ACHN (cell line): ENCODE measurements around the gene GPR65.

Experiments
- DNase-seq: peaks from one replicate; pipeline ENCODE4 v3.0.0-alpha.2; 2015
- in situ Hi-C: cut with HindIII; loops from 2 replicates; pipeline ENCODE4 v1.10.0; 2017; ENCODE audit warnings: low sequenced_read_pairs, low pct_ligation_motif_present, low pct_unique_long_range_greater_than_20kb

Gene GPR65

DNA sequence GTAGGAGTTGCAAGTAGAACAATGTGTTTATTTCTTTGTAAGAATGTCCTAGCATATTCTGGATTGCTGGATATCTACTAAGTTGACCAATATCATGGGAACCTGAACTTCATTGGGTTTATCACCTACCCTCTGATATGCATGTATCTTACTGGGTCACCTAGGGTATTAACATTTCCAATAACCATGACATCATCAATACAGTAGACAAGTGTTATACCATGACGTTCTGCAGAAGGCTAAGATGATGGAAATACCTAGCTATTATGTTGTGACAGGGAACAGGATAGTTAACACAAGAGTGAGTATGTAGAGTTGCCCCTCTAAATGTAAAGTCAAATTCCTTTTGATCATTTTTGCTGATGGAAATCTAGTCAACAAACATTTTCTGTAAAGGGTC, 26.0 kb downstream of the GPR65 start:
- in situ Hi-C loops: no loop called here
- DNase-seq: no peak

DNA sequence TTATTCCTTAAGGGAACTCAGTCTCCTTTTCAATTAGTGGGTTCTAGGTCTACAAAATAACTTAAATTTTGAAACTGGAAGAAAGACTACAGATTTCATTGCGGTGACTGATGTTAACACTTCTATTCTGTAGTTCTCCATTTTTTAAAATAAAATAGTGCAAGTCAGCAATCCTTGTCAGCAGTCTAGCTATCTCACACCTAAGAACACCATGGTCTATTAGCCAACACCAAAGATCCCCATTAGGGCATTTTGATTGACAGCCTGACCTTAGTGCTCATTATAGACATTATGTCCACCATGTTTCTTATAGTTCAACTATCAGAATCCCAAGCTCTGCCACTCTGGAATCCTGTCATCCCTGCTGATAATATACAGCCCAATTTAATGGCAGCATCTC, 27.4 kb downstream of the GPR65 start:
- no peak for DNase-seq
- in situ Hi-C loops: no loop called here

DNA sequence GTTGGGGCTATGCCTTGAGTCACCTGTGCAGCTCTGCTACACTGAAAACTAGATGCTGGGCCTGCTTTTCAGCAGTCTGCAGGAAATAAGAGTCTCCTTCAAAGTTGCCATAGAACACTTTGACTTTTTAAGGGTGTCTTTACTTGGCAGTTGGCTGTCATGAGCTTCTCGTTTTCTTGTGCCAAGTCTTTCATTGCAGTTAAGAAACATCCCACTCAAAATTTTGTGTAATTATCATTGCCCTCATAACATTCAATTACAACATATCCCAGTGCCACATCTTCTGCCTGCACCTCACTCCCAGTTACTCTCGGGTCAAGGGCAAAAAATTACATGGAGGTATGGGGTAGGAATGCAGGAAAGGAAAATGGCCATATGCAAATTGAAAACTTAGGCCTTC, 29.1 kb downstream of the GPR65 start:
- DNase-seq: no peak
- in situ Hi-C loops: no loop called here

DNA sequence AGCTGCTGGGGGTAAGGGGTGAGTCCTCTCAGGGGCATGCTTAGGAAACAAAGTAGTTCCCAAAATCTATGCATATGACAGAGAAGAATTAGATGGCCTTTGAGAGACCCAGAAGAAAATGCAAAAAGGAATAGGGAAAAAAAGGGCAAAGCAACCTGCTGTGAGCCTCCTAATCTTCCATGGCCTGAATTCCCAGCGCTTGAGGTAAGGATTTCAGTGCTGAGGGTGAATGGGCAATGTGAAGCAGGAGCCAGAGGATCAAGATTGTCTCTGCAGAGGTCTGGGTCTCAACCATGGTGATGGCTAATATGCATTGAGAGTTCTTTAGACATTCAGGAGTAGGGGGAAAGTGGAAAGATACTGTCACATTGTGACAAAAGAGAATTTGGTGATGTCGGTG, 31.5 kb downstream of the GPR65 start:
- DNase-seq: no peak
- in situ Hi-C loops: no loop called here

DNA sequence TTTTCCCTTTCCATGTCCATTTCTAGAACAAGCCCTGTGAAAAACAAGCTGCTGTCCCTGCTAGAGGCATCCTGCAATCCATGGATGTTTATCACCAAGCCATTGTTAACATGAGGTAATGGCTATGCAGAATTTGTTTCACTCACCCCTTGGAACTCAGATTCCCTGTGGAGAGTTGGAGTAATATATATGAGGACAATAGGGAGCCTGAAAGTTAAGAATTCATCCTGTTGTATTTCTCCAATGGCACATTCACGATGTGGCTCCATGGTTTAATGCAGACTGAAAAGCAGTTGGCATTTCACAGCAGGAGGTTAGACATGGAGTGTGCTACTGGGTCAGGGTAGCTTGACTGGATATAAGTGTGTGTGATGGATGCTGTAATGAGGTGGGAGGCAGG, 32.4 kb downstream of the GPR65 start:
- no peak for DNase-seq
- in situ Hi-C loops: no loop called here

DNA sequence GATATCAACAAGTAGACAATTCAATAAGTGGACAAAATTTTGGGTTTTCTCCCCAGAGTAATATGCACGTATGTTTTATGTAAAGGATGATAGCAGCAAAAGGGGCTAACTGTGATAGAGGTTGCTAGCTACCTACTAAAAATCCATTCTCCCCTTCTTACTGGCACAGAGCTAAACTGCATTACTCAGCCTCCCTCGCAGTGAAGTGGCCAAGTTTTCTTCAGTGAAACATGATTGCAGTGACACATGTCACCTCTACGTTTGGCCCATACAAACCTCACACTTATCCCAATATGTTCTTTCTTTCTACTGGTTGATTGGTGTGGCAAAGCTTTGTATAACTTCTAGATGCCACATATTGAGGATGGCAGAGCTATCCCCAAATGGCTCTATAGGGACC, 34.3 kb downstream of the GPR65 start:
- DNase-seq: no peak
- in situ Hi-C loops: no loop called here

DNA sequence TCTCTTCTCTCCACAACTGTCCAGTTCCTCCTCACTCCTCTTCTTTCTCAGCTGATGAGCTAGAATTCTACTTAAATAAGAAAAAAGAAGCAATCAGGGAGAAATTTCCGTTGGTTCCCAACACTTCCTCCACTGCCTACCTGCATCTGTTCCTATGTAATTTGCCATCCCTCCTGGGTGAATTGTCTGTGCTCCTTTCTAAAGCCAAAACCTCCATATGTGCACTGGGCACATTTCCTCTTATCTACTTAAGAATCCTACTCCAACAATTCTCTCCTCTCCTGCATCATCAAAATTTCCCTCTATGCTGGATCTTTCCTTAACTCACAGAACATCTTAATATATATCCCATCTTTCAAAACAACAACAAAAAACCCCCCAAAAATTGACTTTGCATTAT, 35.2 kb downstream of the GPR65 start:
- no peak for DNase-seq
- in situ Hi-C loops: no loop called here

DNA sequence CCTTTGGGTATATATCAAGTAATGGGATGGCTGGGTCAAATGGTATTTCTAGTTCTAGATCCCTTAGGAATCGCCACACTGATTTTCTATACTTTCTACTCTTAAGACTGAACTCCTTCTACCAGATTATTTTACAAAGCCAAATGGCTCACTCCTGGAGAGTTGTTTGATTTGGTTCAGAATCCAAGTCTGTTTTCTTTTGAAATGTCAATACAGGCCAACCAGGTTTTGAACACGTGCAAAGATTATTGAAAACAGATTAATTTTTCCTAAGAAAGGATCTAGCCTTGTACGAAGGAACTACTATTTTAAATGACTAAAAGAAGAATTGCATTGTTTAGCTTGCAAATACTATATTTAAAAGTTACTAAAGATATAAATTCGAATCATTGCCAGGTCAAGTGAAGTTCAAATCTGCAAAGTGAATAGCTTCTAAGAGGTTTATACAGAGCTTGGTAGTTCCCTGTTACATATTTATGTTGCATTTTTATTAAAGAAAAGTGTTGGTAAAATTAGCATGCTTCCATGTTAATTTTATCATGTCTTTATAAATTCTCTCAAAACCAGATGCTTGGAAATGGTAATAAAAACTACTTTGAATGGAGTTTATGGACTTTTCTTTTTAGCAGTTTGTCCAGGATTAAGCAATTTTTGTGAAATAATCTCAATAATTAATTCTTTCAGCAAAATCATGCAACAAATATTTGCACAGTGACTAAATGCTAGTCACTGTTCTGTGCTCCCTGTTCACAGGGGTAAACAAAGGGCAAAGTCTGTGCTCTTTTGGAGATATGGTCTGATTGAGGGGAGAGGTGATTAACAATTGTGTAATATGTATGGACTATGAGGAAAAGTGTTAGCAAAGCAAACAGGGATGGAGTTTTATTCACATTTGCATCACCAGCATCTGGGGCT, 38.9 kb downstream of the GPR65 start:
- no peak for DNase-seq
- in situ Hi-C loops: no loop called here

DNA sequence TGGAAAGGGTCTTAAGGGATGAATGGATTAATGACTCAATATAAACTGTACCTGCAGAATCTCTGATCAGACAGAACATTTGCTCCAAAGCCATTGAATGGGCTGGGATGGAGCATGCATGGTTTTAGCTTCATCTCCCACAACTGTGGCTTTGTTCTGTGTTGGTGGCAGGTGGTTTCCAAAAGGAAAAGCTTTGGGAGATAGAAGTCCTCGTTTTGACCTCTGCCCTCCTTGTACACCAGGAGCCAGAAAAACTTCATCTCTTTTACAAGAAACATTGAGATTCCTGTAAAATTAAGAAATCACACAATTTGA, 39.5 kb downstream of the GPR65 start:
- in situ Hi-C loops: no loop called here
- DNase-seq: no peak

DNA sequence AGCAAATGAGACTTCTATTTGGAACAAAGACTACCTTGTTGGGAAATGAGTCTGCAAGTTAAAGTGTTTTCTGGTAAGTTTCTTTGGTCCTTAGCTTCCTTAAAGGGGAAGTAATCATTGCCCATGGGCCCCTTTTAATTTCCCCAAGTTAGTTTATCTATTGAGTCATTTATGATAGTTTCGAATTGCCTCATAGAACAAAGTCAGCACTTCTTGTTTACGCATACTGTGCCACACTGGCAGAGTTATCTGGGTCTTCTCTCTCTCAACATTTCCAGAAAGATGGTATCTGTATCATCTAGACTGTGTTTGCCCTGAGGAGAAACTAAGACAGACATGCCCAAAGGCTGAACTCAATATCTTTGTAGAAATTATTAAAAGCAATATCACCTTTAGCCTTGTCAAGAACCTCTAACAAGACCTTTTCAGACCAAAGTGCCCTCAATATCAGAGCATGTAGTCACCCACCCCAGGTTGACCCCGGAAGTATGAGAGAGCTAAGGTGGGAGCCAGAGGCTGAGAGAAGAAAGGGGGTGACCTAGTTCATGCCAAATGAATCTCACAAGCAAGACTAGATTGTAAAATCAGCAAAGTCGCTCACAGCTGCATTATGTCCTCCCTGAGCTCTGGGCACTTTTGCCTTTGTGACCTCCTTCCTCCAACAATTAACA, 40.0 kb downstream of the GPR65 start:
- in situ Hi-C loops: no loop called here
- no peak for DNase-seq

DNA sequence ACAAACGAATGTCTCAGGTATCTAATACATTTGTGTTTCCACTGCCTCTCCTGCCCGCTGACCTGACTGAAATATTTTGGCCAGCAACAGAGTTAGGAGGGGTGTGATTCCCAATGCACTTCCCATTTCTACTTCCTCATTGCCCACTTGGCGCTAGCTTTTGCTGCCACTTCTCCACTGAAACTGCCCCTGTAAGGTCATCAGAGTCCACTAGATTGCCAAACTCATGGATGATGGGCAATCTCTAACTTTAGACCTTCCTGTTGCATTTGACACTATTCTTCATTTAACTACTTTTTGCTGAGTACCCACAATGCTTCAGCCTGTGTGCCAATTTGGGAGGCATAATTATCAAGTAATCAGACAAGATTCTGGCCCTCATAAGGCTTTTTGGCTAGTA, 40.8 kb downstream of the GPR65 start:
- DNase-seq: no peak

DNA sequence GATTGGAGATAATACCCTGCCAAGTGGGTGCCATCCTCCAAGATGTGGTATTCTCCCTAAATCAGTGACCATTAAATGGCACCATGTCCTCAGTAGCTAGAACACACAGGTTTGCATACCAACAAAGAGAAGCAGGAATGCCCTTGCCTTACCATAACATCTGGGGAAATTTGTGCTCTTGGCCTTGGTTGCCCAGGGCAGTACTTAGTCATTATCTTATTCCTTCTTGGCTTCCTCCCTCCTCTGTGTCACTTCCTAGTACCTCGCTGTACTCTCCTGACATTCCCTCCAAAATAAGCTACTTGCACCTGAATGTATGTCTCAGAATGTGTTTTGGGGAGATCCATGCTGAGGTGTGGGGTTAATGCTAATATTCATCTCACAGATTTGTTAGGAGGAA, 43.4 kb downstream of the GPR65 start:
- in situ Hi-C loops: no loop called here
- DNase-seq: no peak

More for the DNA sequence above, 40.8 kb downstream of the GPR65 start:
- in situ Hi-C loops: no loop called here

DNA sequence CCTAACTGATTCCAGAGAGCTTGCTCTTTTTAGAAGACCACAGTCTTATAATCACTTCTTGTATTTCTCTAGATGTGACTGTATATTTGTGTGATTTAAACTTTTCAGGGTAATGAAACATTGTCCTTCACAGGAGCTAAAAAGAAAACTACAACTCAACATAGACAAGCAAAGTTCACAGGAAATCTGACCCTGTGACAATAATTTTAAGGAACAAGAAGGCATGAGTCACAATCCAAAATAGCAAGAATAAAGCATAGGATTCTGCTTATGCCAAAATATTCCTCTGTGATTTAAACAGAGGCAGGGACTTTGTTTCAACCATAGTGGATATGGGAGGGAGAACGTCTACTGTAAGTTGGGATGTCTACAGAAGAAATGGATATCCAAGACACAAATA, 44.3 kb downstream of the GPR65 start:
- in situ Hi-C loops: no loop called here

DNA sequence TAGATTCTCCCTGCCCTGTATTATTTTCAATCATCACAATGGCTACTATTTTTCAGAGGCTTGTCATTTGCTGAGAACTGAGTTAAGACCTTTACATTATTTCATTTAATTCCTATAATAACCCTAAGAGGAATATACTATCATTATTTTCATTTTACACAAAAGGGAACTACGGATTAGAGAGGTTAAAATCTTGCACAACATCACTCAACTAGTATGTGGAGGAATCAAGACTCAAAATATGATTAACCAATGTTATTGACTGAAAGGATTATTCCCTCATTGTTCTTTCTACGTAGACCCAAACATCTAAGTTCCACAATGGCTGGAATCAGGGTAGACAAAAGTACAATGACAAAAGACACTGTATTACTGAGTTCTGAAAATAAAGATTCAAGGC, 45.0 kb downstream of the GPR65 start:
- no peak for DNase-seq
- in situ Hi-C loops: no loop called here

More for the DNA sequence above, 44.3 kb downstream of the GPR65 start:
- no peak for DNase-seq

DNA sequence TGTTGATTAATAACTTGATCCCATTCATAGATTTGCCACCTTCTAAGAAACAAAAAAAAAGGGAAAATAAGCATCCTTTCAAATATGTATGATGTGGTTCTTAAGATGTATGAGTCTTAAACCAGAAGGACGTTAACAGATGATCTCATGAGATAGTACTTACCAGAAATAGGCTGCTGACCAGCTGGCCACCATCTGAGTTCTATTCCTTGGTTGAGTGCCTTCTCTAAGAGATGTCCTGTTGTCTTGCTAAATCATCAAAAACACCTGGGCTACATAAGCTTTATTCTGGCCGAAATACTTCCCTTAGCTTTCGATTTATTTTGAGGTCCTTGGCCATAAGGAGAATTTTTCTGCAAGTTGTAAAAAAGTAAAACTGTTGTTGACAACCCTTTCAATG, 55.6 kb downstream of the GPR65 start:
- DNase-seq: no peak
- in situ Hi-C loops: no loop called here

DNA sequence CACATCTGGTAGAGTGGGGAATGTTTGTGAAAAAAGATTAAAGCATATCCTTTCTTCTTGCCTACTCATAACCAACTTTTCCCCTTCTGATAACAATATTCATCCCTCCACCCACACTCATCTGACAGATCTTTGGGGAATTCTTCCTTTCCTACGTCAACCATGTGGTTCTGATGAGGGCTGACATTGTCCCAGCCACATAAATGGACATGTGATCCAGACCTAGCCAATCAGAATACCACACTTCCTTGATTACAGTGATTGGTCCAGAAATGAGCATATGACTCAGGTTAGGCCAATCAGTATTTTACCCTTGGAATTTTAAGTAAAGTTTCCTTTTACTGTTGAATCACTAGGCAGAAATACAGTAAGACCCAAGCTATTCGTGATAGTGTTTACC, 58.9 kb downstream of the GPR65 start:
- DNase-seq: no peak
- in situ Hi-C loops: no loop called here
